IMR-90 (cell line): ENCODE results near the gene MEF2C. TPM values are rescaled to one million over a fixed set of nuclear protein-coding genes. Genes with fewer than 3 reads are reported as not detected.

ENCODE experiments used
- ATAC-seq: fragments of 200-7000 bp; cut with Tn5 transposase; 2 replicates; pipeline ENCODE4 v1.9.1; 2020; ENCODE audit warnings: low read depth, mild to moderate bottlenecking, moderate library complexity
- BruUV-seq: library from RNA; stranded (reverse); fragments of 400-500 nt; replicated peaks from 2 replicates; lab custom pipeline; 2021; lab: Mats Ljungman, UMichigan
- CTCF ChIA-PET: fragments of 300-600 bp; formaldehyde crosslinking; extraction: SDS; loops from one replicate; lab custom pipeline; 2021; ENCODE audit warnings: antibody characterized with exemption; lab: Yijun Ruan, JAX
- POLR2A ChIA-PET: fragments of 300-600 bp; sonication (Branson Sonifier 250); formaldehyde crosslinking; loops from one replicate; lab custom pipeline; 2022; ENCODE audit warnings: antibody characterized with exemption; ENCODE audit not compliant: unreplicated experiment; lab: Charles Lee
- DNase-seq: peaks from one replicate; pipeline ENCODE4 v3.0.0; 2013
- H2AFZ ChIP-seq: replicated peaks from 2 replicates; pipeline ENCODE3; 2013; ENCODE audit warnings: low read length, mild to moderate bottlenecking; ENCODE audit not compliant: poor library complexity
- H2AK5ac ChIP-seq: 2 replicates; pipeline ENCODE4 v1.6.1; 2013; ENCODE audit warnings: low read depth, low read length, inconsistent platforms
- H2AK9ac ChIP-seq: replicated peaks from 2 replicates; pipeline ENCODE3; 2013; ENCODE audit warnings: mild to moderate bottlenecking, low read depth, low read length, moderate library complexity; ENCODE audit not compliant: poor library complexity
- H2BK120ac ChIP-seq: 2 replicates; pipeline ENCODE4 v1.6.1; 2013; ENCODE audit warnings: low read depth, low read length, inconsistent platforms
- H2BK15ac ChIP-seq: 3 replicates; pipeline ENCODE4 v1.6.1; 2013; ENCODE audit warnings: low read depth, low read length, inconsistent platforms
- H2BK20ac ChIP-seq: 2 replicates; pipeline ENCODE4 v1.6.1; 2013; ENCODE audit warnings: low read depth, mild to moderate bottlenecking, inconsistent platforms, low read length, moderate library complexity
- H2BK5ac ChIP-seq: 2 replicates; pipeline ENCODE4 v1.6.1; 2013; ENCODE audit warnings: mild to moderate bottlenecking, low read depth, low read length, inconsistent platforms; ENCODE audit not compliant: poor library complexity, severe bottlenecking
- H3K14ac ChIP-seq: replicated peaks from 2 replicates; pipeline ENCODE4 v1.6.1; 2013; ENCODE audit warnings: low read depth, low read length, inconsistent platforms
- H3K18ac ChIP-seq: 2 replicates; pipeline ENCODE4 v1.6.1; 2013; ENCODE audit warnings: low read depth, low read length, control low read depth
- H3K23ac ChIP-seq: 2 replicates; pipeline ENCODE4 v1.6.1; 2013; ENCODE audit warnings: low read depth, low read length, inconsistent platforms
- H3K27ac ChIP-seq: 2 replicates; pipeline ENCODE4 v1.5.1; 2013; ENCODE audit warnings: mild to moderate bottlenecking, control low read depth, low read length; ENCODE audit not compliant: insufficient read depth
- H3K27me3 ChIP-seq: 2 replicates; pipeline ENCODE4 v1.6.1; 2013; ENCODE audit warnings: low read length; ENCODE audit not compliant: control insufficient read depth, insufficient read depth
- H3K36me3 ChIP-seq: 2 replicates; pipeline ENCODE4 v1.6.1; 2013; ENCODE audit warnings: low read length, mixed read lengths; ENCODE audit not compliant: control insufficient read depth, insufficient read depth
- H3K4ac ChIP-seq: 2 replicates; pipeline ENCODE4 v1.6.1; 2013; ENCODE audit warnings: low read depth, low read length, inconsistent platforms
- H3K4me1 ChIP-seq: 2 replicates; pipeline ENCODE4 v1.6.1; 2013; ENCODE audit warnings: low read length, mixed read lengths; ENCODE audit not compliant: control insufficient read depth, insufficient read depth
- H3K4me2 ChIP-seq: 2 replicates; pipeline ENCODE4 v1.6.1; 2013; ENCODE audit warnings: low read depth, mild to moderate bottlenecking, control low read depth, low read length, moderate library complexity
- H3K4me3 ChIP-seq: 2 replicates; pipeline ENCODE4 v1.5.1; 2013; ENCODE audit warnings: low read depth, mild to moderate bottlenecking, control low read depth, low read length, moderate library complexity; ENCODE audit not compliant: insufficient read depth
- H3K56ac ChIP-seq: 2 replicates; pipeline ENCODE4 v1.6.1; 2013; ENCODE audit warnings: low read length, inconsistent platforms; ENCODE audit not compliant: insufficient read depth; ENCODE audit errors: extremely low read depth
- H3K79me1 ChIP-seq, 2 experiments: 2 replicates each; pipeline ENCODE4 v1.6.1; 2013; ENCODE audit warnings: low read length in 2 of 2, inconsistent platforms in 1 of 2, low read depth in 1 of 2
- H3K9ac ChIP-seq: 2 replicates; pipeline ENCODE4 v1.6.1; 2013; ENCODE audit warnings: low read depth, low read length, control low read depth
- H3K9me1 ChIP-seq: 2 replicates; pipeline ENCODE4 v1.6.1; 2013; ENCODE audit warnings: low read length, inconsistent platforms; ENCODE audit not compliant: insufficient read depth
- H3K9me3 ChIP-seq: 2 replicates; pipeline ENCODE4 v1.6.1; 2013; ENCODE audit warnings: low read length; ENCODE audit not compliant: control insufficient read depth, insufficient read depth
- H4K20me1 ChIP-seq: 2 replicates; pipeline ENCODE4 v1.6.1; 2013; ENCODE audit warnings: low read length, inconsistent platforms; ENCODE audit not compliant: insufficient read depth
- H4K5ac ChIP-seq: 2 replicates; pipeline ENCODE4 v1.6.1; 2013; ENCODE audit warnings: mild to moderate bottlenecking, low read depth, low read length, control low read depth
- H4K8ac ChIP-seq, 2 experiments: 2 replicates each; pipeline ENCODE4 v1.6.1; 2013; ENCODE audit warnings: low read depth in 2 of 2, low read length in 2 of 2, control low read depth in 1 of 2, inconsistent platforms in 1 of 2
- H4K91ac ChIP-seq: 2 replicates; pipeline ENCODE4 v1.6.1; 2013; ENCODE audit warnings: low read depth, low read length, inconsistent platforms; ENCODE audit not compliant: insufficient read depth
- BHLHE40 ChIP-seq: fragments of 150-350 bp; IDR thresholded peaks from 2 replicates; pipeline ENCODE4 v1.6.1; 2016; ENCODE audit warnings: mild to moderate bottlenecking, low read depth, low read length
- FOS ChIP-seq: fragments of 150-350 bp; IDR thresholded peaks from 2 replicates; pipeline ENCODE4 v1.6.1; 2016; ENCODE audit warnings: low read depth, low read length
- MAFK ChIP-seq: IDR thresholded peaks from 2 replicates; pipeline ENCODE4 v1.6.1; 2012; ENCODE audit warnings: low read depth, low read length, improper control_type of control experiment
- NFE2L2 ChIP-seq: fragments of 150-350 bp; IDR thresholded peaks from 2 replicates; pipeline ENCODE4 v1.6.1; 2016; ENCODE audit warnings: low read depth, mild to moderate bottlenecking, low read length
- POLR2A ChIP-seq: IDR thresholded peaks from 2 replicates; pipeline ENCODE4 v1.6.1; 2012; ENCODE audit warnings: mild to moderate bottlenecking, low read depth, low read length
- RAD21 ChIP-seq: IDR thresholded peaks from 2 replicates; pipeline ENCODE4 v1.6.1; 2012; ENCODE audit warnings: low read length, improper control_type of control experiment
- RCOR1 ChIP-seq: IDR thresholded peaks from 2 replicates; pipeline ENCODE4 v1.6.1; 2012; ENCODE audit warnings: mild to moderate bottlenecking, low read length, improper control_type of control experiment; ENCODE audit not compliant: insufficient replicate concordance
- WGBS, 2 experiments: methylation state at CpG; one replicate each; pipeline versions ENCODE4 v1.1.5 to v1.1.7; 2013; ENCODE audit warnings: missing lambda C conversion rate in 2 of 2; ENCODE audit not compliant: insufficient read length in 1 of 2; ENCODE audit errors: extremely low coverage in 2 of 2; 5-methylcytosine and 5-hydroxymethylcytosine counted together
- dilution Hi-C: fragments of 300-500 bp; cut with HindIII; formaldehyde crosslinking; loops from one replicate; pipeline ENCODE4 v1.14.3; 2018; ENCODE audit warnings: low sequenced_read_pairs; ENCODE audit not compliant: unreplicated experiment
- in situ Hi-C: fragments of 300-500 bp; cut with MboI; formaldehyde crosslinking; loops from 3 replicates; pipeline ENCODE4 v1.14.3; 2019; ENCODE audit warnings: low sequenced_read_pairs, inconsistent platforms, mixed read lengths
- intact Hi-C: fragments of 100-400 bp; cut with micrococcal nuclease; formaldehyde crosslinking; loops from 2 replicates; pipeline ENCODE4 v1.10.0; 2022
- polyA plus RNA-seq, 3 experiments: library from polyadenylated mRNA; depleted of rRNA; stranded (reverse); fragments of >200 nt; gene quantifications; 2 replicates each; pipeline ENCODE4 v1.2.3, GENCODE V29; 2012; ENCODE audit warnings: low replicate concordance in 1 of 3
- total RNA-seq: library from RNA; depleted of rRNA; stranded (reverse); fragments of >200 nt; gene quantifications from 2 replicates; pipeline ENCODE4 v1.2.3, GENCODE V29; 2012
- TF ChIP-seq, protein P1 (sequence below): fragments of 150-350 bp; IDR thresholded peaks from 2 replicates; pipeline ENCODE4 v1.6.1; 2017; ENCODE audit warnings: mild to moderate bottlenecking, antibody characterized with exemption, low read length, low read depth
- TF ChIP-seq, protein P2 (sequence below): fragments of 150-350 bp; IDR thresholded peaks from 2 replicates; pipeline ENCODE4 v1.6.1; 2016; ENCODE audit warnings: low read depth, mild to moderate bottlenecking, low read length, moderate library complexity, borderline replicate concordance

MEF2C gene
- total and polyA plus RNA-seq, 2 of the 4 experiments (the other 2 are of a cell fraction): 1.5 to 6.8 TPM

DNA sequence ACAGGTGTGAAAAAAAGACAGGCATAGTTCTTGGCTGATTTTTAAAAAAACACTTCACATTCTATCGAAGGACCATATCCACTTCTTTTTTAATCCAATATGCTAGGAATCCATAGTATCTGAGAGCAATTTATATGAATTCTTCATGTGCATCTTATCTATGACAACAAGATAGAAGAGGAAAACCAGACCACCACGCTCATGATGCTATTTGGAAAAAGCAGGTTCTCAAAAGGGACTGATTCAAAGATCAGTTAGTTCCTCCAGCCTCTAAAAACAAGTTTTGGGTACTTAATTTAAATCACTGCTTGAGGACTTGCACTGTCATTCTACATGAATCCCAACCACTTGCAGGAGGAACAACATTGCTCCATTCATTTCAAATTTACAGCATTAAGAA is 6.3 kb downstream of the MEF2C start:
- TF ChIP-seq, protein P1, sequence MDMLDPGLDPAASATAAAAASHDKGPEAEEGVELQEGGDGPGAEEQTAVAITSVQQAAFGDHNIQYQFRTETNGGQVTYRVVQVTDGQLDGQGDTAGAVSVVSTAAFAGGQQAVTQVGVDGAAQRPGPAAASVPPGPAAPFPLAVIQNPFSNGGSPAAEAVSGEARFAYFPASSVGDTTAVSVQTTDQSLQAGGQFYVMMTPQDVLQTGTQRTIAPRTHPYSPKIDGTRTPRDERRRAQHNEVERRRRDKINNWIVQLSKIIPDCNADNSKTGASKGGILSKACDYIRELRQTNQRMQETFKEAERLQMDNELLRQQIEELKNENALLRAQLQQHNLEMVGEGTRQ: no peak
- TF ChIP-seq NFE2L2 (no peak), POLR2A (no peak), FOS (no peak), RAD21 (no peak), BHLHE40 (no peak), MAFK (no peak), RCOR1 (no peak)
- TF ChIP-seq, protein P2, sequence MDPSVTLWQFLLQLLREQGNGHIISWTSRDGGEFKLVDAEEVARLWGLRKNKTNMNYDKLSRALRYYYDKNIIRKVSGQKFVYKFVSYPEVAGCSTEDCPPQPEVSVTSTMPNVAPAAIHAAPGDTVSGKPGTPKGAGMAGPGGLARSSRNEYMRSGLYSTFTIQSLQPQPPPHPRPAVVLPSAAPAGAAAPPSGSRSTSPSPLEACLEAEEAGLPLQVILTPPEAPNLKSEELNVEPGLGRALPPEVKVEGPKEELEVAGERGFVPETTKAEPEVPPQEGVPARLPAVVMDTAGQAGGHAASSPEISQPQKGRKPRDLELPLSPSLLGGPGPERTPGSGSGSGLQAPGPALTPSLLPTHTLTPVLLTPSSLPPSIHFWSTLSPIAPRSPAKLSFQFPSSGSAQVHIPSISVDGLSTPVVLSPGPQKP: no peak
- Histone ChIP-seq H3K9me1 (no peaks in the 10 kb centered on the region), H2BK20ac (no peak overlapping the region), H3K4me3 (no peak overlapping the region), H3K4me1 (no peaks in the 10 kb centered on the region), H3K27me3 (no peaks in the 10 kb centered on the region), H2AK5ac (no peak overlapping the region), H2BK15ac (no peak overlapping the region), H3K18ac (no peak overlapping the region), H3K56ac (no peak overlapping the region), H3K4me2 (no peak overlapping the region), H4K20me1 (no peaks in the 10 kb centered on the region), H2BK5ac (no peak overlapping the region), H3K9ac (no peak overlapping the region), H3K36me3 (no peaks in the 10 kb centered on the region), H3K79me1 (0 out of 4 replicates have a peak, but pooled peaks cover 0 to 4% of the 10 kb centered on the region in 2 experiments), H3K9me3 (no peaks in the 10 kb centered on the region), H3K23ac (no peak overlapping the region), H2AK9ac (no peak overlapping the region), H3K14ac (no peak overlapping the region), H4K8ac (no peak overlapping the region), H3K4ac (no peak overlapping the region), H3K27ac (no peak overlapping the region), H4K91ac (no peak overlapping the region), H2BK120ac (no peak overlapping the region), H2AFZ (no peak overlapping the region), H4K5ac (no peak overlapping the region)
- ChIA-PET POLR2A (no interaction called here), CTCF (no interaction called here)
- BruUV-seq: no TSS peak
- no peak for DNase-seq
- no CpG with 5 or more reads among the region's 2 CpGs for WGBS, 2 experiments
- dilution Hi-C loops (no loop called here), intact Hi-C loops (no loop called here), in situ Hi-C loops (no loop called here)
- no peak for ATAC-seq
